HepG2 (cell line): ENCODE data around the gene SLC13A5. TPM values are rescaled to one million over a fixed set of nuclear protein-coding genes. Genes with fewer than 3 reads are reported as not detected.

Experiments used
- CERS6 ChIP-seq: sonication (generic); formaldehyde crosslinking; IDR thresholded peaks from 2 replicates; pipeline ENCODE4 v1.5.0; 2020; ENCODE audit warnings: missing genetic modification reagents
- FOXO1 ChIP-seq: sonication (generic); formaldehyde crosslinking; IDR thresholded peaks from 2 replicates; pipeline ENCODE4 v1.4.0; 2020; ENCODE audit warnings: missing genetic modification reagents
- PAXIP1 ChIP-seq: sonication (generic); formaldehyde crosslinking; conservative IDR thresholded peaks from 2 replicates; pipeline ENCODE4 v1.4.0; 2020; ENCODE audit warnings: mild to moderate bottlenecking, missing genetic modification reagents, moderate library complexity
- POGK ChIP-seq: sonication (generic); formaldehyde crosslinking; conservative IDR thresholded peaks from 2 replicates; pipeline ENCODE4 v1.8.0; 2022; ENCODE audit warnings: mild to moderate bottlenecking, moderate library complexity, missing genetic modification reagents
- POLR2AphosphoS2 ChIP-seq: IDR thresholded peaks from 2 replicates; pipeline ENCODE4 v1.6.1; 2011; ENCODE audit warnings: low read depth, low read length, improper control_type of control experiment
- POLR2G ChIP-seq: fragments of 200-400 bp; formaldehyde crosslinking; IDR thresholded peaks from 2 replicates; pipeline ENCODE4 v1.6.1; 2018; ENCODE audit warnings: mild to moderate bottlenecking, low read depth, low read length, moderate library complexity
- REPIN1 ChIP-seq: sonication (generic); formaldehyde crosslinking; IDR thresholded peaks from 2 replicates; pipeline ENCODE4 v1.8.0; 2022; ENCODE audit warnings: missing genetic modification reagents, low read depth, mild to moderate bottlenecking, borderline replicate concordance
- STAT5B ChIP-seq: sonication (generic); formaldehyde crosslinking; IDR thresholded peaks from 2 replicates; pipeline ENCODE4 v1.4.0; 2020; ENCODE audit warnings: missing genetic modification reagents
- SUZ12 ChIP-seq: fragments of 150-350 bp; IDR thresholded peaks from 2 replicates; pipeline ENCODE4 v1.6.1; 2014; ENCODE audit warnings: low read depth, low read length
- YEATS4 ChIP-seq: sonication (generic); formaldehyde crosslinking; IDR thresholded peaks from 2 replicates; pipeline ENCODE4 v1.4.0; 2020; ENCODE audit warnings: missing genetic modification reagents, borderline replicate concordance
- ZFY ChIP-seq: sonication (generic); formaldehyde crosslinking; IDR thresholded peaks from 2 replicates; pipeline ENCODE4 v1.4.0; 2020; ENCODE audit warnings: missing genetic modification reagents
- ZNF562 ChIP-seq: sonication (generic); formaldehyde crosslinking; IDR thresholded peaks from 2 replicates; pipeline ENCODE4 v1.8.0; 2022; ENCODE audit warnings: missing genetic modification reagents, borderline replicate concordance
- ZNF598 ChIP-seq: sonication (generic); formaldehyde crosslinking; IDR thresholded peaks from 2 replicates; pipeline ENCODE4 v1.5.1; 2020; ENCODE audit warnings: mild to moderate bottlenecking, missing genetic modification reagents, borderline replicate concordance
- polyA plus RNA-seq, 8 experiments: library from polyadenylated mRNA; depleted of rRNA in 3 of 8; stranded (reverse) in 7 of 8; unstranded in 1 of 8; fragments of >200 nt; fragmentation: Illumina TruSeq in 4 of 8; extraction: Trizol in 4 of 8; gene quantifications; 2 replicates each; pipeline versions ENCODE4 v1.2.1 to v1.2.3, GENCODE V29; 2011 to 2016; ENCODE audit warnings: low read depth in 4 of 8, missing spikeins in 1 of 8, mixed read lengths in 1 of 8; ENCODE audit not compliant: insufficient read depth in 1 of 8
- total RNA-seq, 5 experiments: library from RNA; depleted of rRNA; stranded (reverse); fragments of >200 nt; fragmentation: Illumina TruSeq; extraction: Trizol; gene quantifications; 2 replicates each; pipeline ENCODE4 v1.2.3, GENCODE V29; 2016; ENCODE audit warnings: low read depth in 1 of 5
- TF ChIP-seq, protein P1 (sequence below): sonication (generic); formaldehyde crosslinking; IDR thresholded peaks from 2 replicates; pipeline ENCODE4 v1.5.1; 2020; ENCODE audit warnings: mild to moderate bottlenecking, missing genetic modification reagents, moderate library complexity
- TF ChIP-seq, protein P2 (sequence below): sonication (generic); formaldehyde crosslinking; IDR thresholded peaks from 2 replicates; pipeline ENCODE4 v1.4.0; 2020; ENCODE audit warnings: missing genetic modification reagents, mild to moderate bottlenecking, borderline replicate concordance

SLC13A5 gene
- total and polyA plus RNA-seq, 2 of the 13 experiments (the other 11 are each of a cell fraction or from before 2014, with no cell fraction given) = 42.8 to 310 TPM

DNA sequence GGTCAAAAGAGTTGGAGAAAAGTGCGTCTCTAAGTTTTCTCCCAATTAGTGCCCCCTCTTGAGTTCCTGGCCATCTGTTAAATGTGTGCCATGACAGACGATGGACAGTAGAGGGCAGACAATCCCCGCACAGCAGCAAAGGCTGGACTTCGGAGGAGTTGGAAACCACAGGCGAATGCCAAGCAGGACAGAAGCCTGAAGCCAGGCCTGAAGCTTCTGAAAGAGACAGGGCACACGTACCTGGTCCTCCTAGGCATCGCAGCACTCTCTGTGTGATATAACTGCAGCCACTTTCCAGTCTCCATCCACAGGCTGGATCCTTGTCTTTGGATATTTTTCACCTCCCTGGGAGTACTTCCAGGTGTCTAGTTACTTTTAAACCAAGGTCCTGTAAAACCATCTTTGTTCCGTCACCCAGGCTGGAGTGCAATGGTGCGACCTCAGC lies 47.1 kb downstream of the SLC13A5 start (continued):
- TF ChIP-seq, protein P1, sequence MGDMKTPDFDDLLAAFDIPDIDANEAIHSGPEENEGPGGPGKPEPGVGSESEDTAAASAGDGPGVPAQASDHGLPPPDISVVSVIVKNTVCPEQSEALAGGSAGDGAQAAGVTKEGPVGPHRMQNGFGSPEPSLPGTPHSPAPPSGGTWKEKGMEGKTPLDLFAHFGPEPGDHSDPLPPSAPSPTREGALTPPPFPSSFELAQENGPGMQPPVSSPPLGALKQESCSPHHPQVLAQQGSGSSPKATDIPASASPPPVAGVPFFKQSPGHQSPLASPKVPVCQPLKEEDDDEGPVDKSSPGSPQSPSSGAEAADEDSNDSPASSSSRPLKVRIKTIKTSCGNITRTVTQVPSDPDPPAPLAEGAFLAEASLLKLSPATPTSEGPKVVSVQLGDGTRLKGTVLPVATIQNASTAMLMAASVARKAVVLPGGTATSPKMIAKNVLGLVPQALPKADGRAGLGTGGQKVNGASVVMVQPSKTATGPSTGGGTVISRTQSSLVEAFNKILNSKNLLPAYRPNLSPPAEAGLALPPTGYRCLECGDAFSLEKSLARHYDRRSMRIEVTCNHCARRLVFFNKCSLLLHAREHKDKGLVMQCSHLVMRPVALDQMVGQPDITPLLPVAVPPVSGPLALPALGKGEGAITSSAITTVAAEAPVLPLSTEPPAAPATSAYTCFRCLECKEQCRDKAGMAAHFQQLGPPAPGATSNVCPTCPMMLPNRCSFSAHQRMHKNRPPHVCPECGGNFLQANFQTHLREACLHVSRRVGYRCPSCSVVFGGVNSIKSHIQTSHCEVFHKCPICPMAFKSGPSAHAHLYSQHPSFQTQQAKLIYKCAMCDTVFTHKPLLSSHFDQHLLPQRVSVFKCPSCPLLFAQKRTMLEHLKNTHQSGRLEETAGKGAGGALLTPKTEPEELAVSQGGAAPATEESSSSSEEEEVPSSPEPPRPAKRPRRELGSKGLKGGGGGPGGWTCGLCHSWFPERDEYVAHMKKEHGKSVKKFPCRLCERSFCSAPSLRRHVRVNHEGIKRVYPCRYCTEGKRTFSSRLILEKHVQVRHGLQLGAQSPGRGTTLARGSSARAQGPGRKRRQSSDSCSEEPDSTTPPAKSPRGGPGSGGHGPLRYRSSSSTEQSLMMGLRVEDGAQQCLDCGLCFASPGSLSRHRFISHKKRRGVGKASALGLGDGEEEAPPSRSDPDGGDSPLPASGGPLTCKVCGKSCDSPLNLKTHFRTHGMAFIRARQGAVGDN (CRISPR knock-in tag) = peak; percentile 74
- no peak for TF ChIP-seq SUZ12
- no peak for TF ChIP-seq YEATS4 (CRISPR knock-in tag)
- TF ChIP-seq POLR2AphosphoS2 = no peak
- TF ChIP-seq, protein P2, sequence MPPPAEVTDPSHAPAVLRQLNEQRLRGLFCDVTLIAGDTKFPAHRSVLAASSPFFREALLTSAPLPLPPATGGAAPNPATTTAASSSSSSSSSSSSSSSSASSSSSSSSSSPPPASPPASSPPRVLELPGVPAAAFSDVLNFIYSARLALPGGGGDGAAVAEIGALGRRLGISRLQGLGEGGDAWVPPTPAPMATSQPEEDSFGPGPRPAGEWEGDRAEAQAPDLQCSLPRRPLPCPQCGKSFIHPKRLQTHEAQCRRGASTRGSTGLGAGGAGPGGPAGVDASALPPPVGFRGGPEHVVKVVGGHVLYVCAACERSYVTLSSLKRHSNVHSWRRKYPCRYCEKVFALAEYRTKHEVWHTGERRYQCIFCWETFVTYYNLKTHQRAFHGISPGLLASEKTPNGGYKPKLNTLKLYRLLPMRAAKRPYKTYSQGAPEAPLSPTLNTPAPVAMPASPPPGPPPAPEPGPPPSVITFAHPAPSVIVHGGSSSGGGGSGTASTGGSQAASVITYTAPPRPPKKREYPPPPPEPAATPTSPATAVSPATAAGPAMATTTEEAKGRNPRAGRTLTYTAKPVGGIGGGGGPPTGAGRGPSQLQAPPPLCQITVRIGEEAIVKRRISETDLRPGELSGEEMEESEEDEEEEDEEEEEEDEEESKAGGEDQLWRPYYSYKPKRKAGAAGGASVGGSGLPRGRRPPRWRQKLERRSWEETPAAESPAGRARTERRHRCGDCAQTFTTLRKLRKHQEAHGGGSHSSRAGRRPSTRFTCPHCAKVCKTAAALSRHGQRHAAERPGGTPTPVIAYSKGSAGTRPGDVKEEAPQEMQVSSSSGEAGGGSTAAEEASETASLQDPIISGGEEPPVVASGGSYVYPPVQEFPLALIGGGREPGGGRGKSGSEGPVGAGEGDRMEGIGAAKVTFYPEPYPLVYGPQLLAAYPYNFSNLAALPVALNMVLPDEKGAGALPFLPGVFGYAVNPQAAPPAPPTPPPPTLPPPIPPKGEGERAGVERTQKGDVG (CRISPR knock-in tag) = peak; percentile 89; the same call in 1 of the 2 replicates
- TF ChIP-seq STAT5B (CRISPR knock-in tag) = no peak
- TF ChIP-seq POGK (CRISPR knock-in tag) = no peak
- TF ChIP-seq POLR2G = no peak
- peak; percentile 71; the same call in 1 of the 2 replicates for TF ChIP-seq REPIN1 (CRISPR knock-in tag)
- TF ChIP-seq FOXO1 (CRISPR knock-in tag) = 0 out of 2 replicates have a peak, but pooled peaks have one; percentile 21
- TF ChIP-seq PAXIP1 (CRISPR knock-in tag) = no peak
- no peak for TF ChIP-seq ZNF562
- peak; percentile 20; the same call in 1 of the 2 replicates for TF ChIP-seq ZFY
- no peak for TF ChIP-seq CERS6 (CRISPR knock-in tag)
- TF ChIP-seq ZNF598 (CRISPR knock-in tag) = 0 out of 2 replicates have a peak, but pooled peaks have one; percentile 52
